Measurements from ENCODE around the gene MGST2. TPM values are rescaled to one million over a fixed set of nuclear protein-coding genes. Genes with fewer than 3 reads are reported as not detected.

MGST2 gene
- total and polyA plus RNA-seq, 5 donors = 98.1 to 173 (median 121) TPM

- intact Hi-C loops (cut with DNase I) = no loop called here
- Histone ChIP-seq H3K4me3 (ENCODE audit: low read length) (no peak overlapping the region), H3K27ac (ENCODE audit: low read length) (no peak overlapping the region), H3K4me1 (ENCODE audit: control insufficient read depth, insufficient read depth, low read length) (peaks cover 18% of the 10 kb centered on the region), H3K9me3 (ENCODE audit: control insufficient read depth, low read length) (no peaks in the 10 kb centered on the region), H3K27me3 (ENCODE audit: control insufficient read depth, insufficient read depth) (no peaks in the 10 kb centered on the region)
- 94% methylated on average over 2 of the region's 2 CpGs for WGBS
- no peak for DNase-seq
- no peak for ATAC-seq
These were observed 6.6 kb downstream of the MGST2 start for GRCh38 chr4:139672215-139672614.

GRCh38 chr4:139672732-139673131 is 7.1 kb downstream of the MGST2 start:
- DNase-seq (no peak), ATAC-seq (no peak)
- Histone ChIP-seq H3K9me3 (ENCODE audit: control insufficient read depth, low read length) (no peaks in the 10 kb centered on the region), H3K4me1 (ENCODE audit: control insufficient read depth, insufficient read depth, low read length) (peaks cover 14% of the 10 kb centered on the region), H3K27ac (ENCODE audit: low read length) (no peak overlapping the region), H3K4me3 (ENCODE audit: low read length) (no peak overlapping the region), H3K27me3 (ENCODE audit: control insufficient read depth, insufficient read depth) (no peaks in the 10 kb centered on the region)
- 97% methylated on average over 4 of the region's 4 CpGs for WGBS
- intact Hi-C loops (cut with DNase I) = no loop called here

- WGBS = 86% methylated on average over 10 of the region's 10 CpGs
- DNase-seq (no peak), ATAC-seq (peak; percentile 27 to 57)
- no peak overlapping the region for H3K27ac ChIP-seq (ENCODE audit: low read length)
- intact Hi-C loops (cut with DNase I) = no loop called here
- H3K4me1 ChIP-seq (ENCODE audit: control insufficient read depth, insufficient read depth, low read length) = peaks cover 3% of the 10 kb centered on the region
- H3K9me3 ChIP-seq (ENCODE audit: control insufficient read depth, low read length) = no peaks in the 10 kb centered on the region
- H3K4me3 ChIP-seq (ENCODE audit: low read length) = no peak overlapping the region
- no peaks in the 10 kb centered on the region for H3K27me3 ChIP-seq (ENCODE audit: control insufficient read depth, insufficient read depth)
These were observed 9.4 kb downstream of the MGST2 start for GRCh38 chr4:139674875-139675550.

- Histone ChIP-seq H3K4me3 (ENCODE audit: low read length) (no peak overlapping the region), H3K4me1 (ENCODE audit: control insufficient read depth, insufficient read depth, low read length) (peaks cover 3% of the 10 kb centered on the region), H3K27ac (ENCODE audit: low read length) (no peak overlapping the region), H3K27me3 (ENCODE audit: control insufficient read depth, insufficient read depth) (no peaks in the 10 kb centered on the region), H3K9me3 (ENCODE audit: control insufficient read depth, low read length) (no peaks in the 10 kb centered on the region)
- WGBS = 94% methylated on average over 9 of the region's 9 CpGs
- ATAC-seq = no peak
- intact Hi-C loops (cut with DNase I) = no loop called here
- no peak for DNase-seq
These were observed 10.0 kb downstream of the MGST2 start for GRCh38 chr4:139675651-139676050.

GRCh38 chr4:139676365-139676764 is 10.7 kb downstream of the MGST2 start:
- intact Hi-C loops (cut with DNase I) = no loop called here
- Histone ChIP-seq H3K4me3 (ENCODE audit: low read length) (no peak overlapping the region), H3K9me3 (ENCODE audit: control insufficient read depth, low read length) (no peaks in the 10 kb centered on the region), H3K4me1 (ENCODE audit: control insufficient read depth, insufficient read depth, low read length) (peaks cover 3% of the 10 kb centered on the region), H3K27ac (ENCODE audit: low read length) (no peak overlapping the region), H3K27me3 (ENCODE audit: control insufficient read depth, insufficient read depth) (no peaks in the 10 kb centered on the region)
- ATAC-seq = no peak
- 80% methylated on average over 2 of the region's 2 CpGs for WGBS
- no peak for DNase-seq

GRCh38 chr4:139676913-139677585 is 11.4 kb downstream of the MGST2 start:
- intact Hi-C loops (cut with DNase I) = no loop called here
- Histone ChIP-seq H3K9me3 (ENCODE audit: control insufficient read depth, low read length) (no peaks in the 10 kb centered on the region), H3K4me1 (ENCODE audit: control insufficient read depth, insufficient read depth, low read length) (peaks cover 3% of the 10 kb centered on the region), H3K27me3 (ENCODE audit: control insufficient read depth, insufficient read depth) (no peaks in the 10 kb centered on the region), H3K27ac (ENCODE audit: low read length) (no peak overlapping the region), H3K4me3 (ENCODE audit: low read length) (no peak overlapping the region)
- DNase-seq (no peak), ATAC-seq (peak in 1 of 2 donors; percentile 21)
- WGBS = 78% methylated on average over 4 of the region's 4 CpGs

GRCh38 chr4:139682309-139682708 is 16.7 kb downstream of the MGST2 start:
- ATAC-seq (peak; percentile 45 to 52), DNase-seq (peak in 1 of 3 donors; percentile 35)
- no peaks in the 10 kb centered on the region for H3K9me3 ChIP-seq (ENCODE audit: control insufficient read depth, low read length)
- no peaks in the 10 kb centered on the region for H3K27me3 ChIP-seq (ENCODE audit: control insufficient read depth, insufficient read depth)
- H3K4me1 ChIP-seq (ENCODE audit: control insufficient read depth, insufficient read depth, low read length) = peaks cover 3% of the 10 kb centered on the region
- H3K4me3 ChIP-seq (ENCODE audit: low read length) = no peak overlapping the region
- 70% methylated on average over 2 of the region's 2 CpGs for WGBS
- H3K27ac ChIP-seq (ENCODE audit: low read length) = no peak overlapping the region
- intact Hi-C loops (cut with DNase I) = no loop called here

- Histone ChIP-seq H3K27ac (ENCODE audit: low read length) (no peak overlapping the region), H3K9me3 (ENCODE audit: control insufficient read depth, low read length) (no peaks in the 10 kb centered on the region), H3K4me1 (ENCODE audit: control insufficient read depth, insufficient read depth, low read length) (peaks cover 3% of the 10 kb centered on the region), H3K4me3 (ENCODE audit: low read length) (no peak overlapping the region), H3K27me3 (ENCODE audit: control insufficient read depth, insufficient read depth) (no peaks in the 10 kb centered on the region)
- DNase-seq = peak; percentile 21 to 65 (median 55)
- 35% methylated on average over 6 of the region's 6 CpGs for WGBS
- intact Hi-C loops (cut with DNase I) = no loop called here
- peak; percentile 62 to 88 for ATAC-seq
These were observed 17.1 kb downstream of the MGST2 start for GRCh38 chr4:139682741-139683151.

GRCh38 chr4:139684351-139684750 is 18.7 kb downstream of the MGST2 start:
- no peak overlapping the region for H3K4me3 ChIP-seq (ENCODE audit: low read length)
- peaks cover 3% of the 10 kb centered on the region for H3K4me1 ChIP-seq (ENCODE audit: control insufficient read depth, insufficient read depth, low read length)
- no peak for DNase-seq
- no peak overlapping the region for H3K27ac ChIP-seq (ENCODE audit: low read length)
- WGBS = 89% methylated on average over 1 of the region's 1 CpG
- H3K27me3 ChIP-seq (ENCODE audit: control insufficient read depth, insufficient read depth) = no peaks in the 10 kb centered on the region
- intact Hi-C loops (cut with DNase I) = no loop called here
- no peaks in the 10 kb centered on the region for H3K9me3 ChIP-seq (ENCODE audit: control insufficient read depth, low read length)
- ATAC-seq = no peak

GRCh38 chr4:139685180-139685579 is 19.6 kb downstream of the MGST2 start:
- Histone ChIP-seq H3K4me1 (ENCODE audit: control insufficient read depth, insufficient read depth, low read length) (peaks cover 3% of the 10 kb centered on the region), H3K9me3 (ENCODE audit: control insufficient read depth, low read length) (no peaks in the 10 kb centered on the region), H3K27ac (ENCODE audit: low read length) (no peak overlapping the region), H3K4me3 (ENCODE audit: low read length) (no peak overlapping the region), H3K27me3 (ENCODE audit: control insufficient read depth, insufficient read depth) (no peaks in the 10 kb centered on the region)
- no peak for DNase-seq
- 90% methylated on average over 5 of the region's 5 CpGs for WGBS
- ATAC-seq = no peak
- intact Hi-C loops (cut with DNase I) = no loop called here

GRCh38 chr4:139686130-139686529 is 20.5 kb downstream of the MGST2 start:
- Histone ChIP-seq H3K27ac (ENCODE audit: low read length) (no peak overlapping the region), H3K27me3 (ENCODE audit: control insufficient read depth, insufficient read depth) (no peaks in the 10 kb centered on the region), H3K9me3 (ENCODE audit: control insufficient read depth, low read length) (no peaks in the 10 kb centered on the region), H3K4me1 (ENCODE audit: control insufficient read depth, insufficient read depth, low read length) (peaks cover 6% of the 10 kb centered on the region), H3K4me3 (ENCODE audit: low read length) (no peak overlapping the region)
- ATAC-seq = no peak
- intact Hi-C loops (cut with DNase I) = no loop called here
- 44% methylated on average over 1 of the region's 1 CpG for WGBS
- DNase-seq = no peak

All from right cardiac atrium (tissue), 5 donors.